Panc1 (cell line): ENCODE results near the gene KLRD1. TPM values are rescaled to one million over a fixed set of nuclear protein-coding genes. Genes with fewer than 3 reads are reported as not detected.

Experiments
- ATAC-seq: fragments of 200-7000 bp; cut with Tn5 transposase; 2 replicates; pipeline ENCODE4 v1.9.1; 2020; ENCODE audit warnings: mild to moderate bottlenecking, moderate library complexity
- BruUV-seq: library from RNA; stranded (reverse); fragments of 400-500 nt; replicated peaks from 2 replicates; lab custom pipeline; 2021; lab: Mats Ljungman, UMichigan
- CTCF ChIA-PET: fragments of 300-600 bp; sonication (Branson Sonifier 250); formaldehyde crosslinking; loops from one replicate; lab custom pipeline; 2022; ENCODE audit warnings: antibody characterized with exemption; lab: Charles Lee
- POLR2A ChIA-PET: fragments of 300-600 bp; sonication (Branson Sonifier 250); formaldehyde crosslinking; loops from one replicate; lab custom pipeline; 2022; ENCODE audit warnings: antibody characterized with exemption; lab: Charles Lee
- DNase-seq: peaks from one replicate; pipeline ENCODE4 v3.0.0-alpha.2; 2010; ENCODE audit warnings: low read depth, low spot score
- H3K27ac ChIP-seq: 2 replicates; pipeline ENCODE4 v1.5.1; 2011; ENCODE audit warnings: mild to moderate bottlenecking, low read length, inconsistent platforms
- H3K27me3 ChIP-seq: fragments of 200-500 bp; sonication (Bioruptor generic); 2 replicates; pipeline ENCODE4 v1.6.0; 2014; ENCODE audit warnings: low read length, inconsistent platforms; ENCODE audit not compliant: control insufficient read depth, insufficient read depth
- H3K36me3 ChIP-seq: fragments of 200-500 bp; sonication (Bioruptor generic); 2 replicates; pipeline ENCODE4 v1.5.1; 2014; ENCODE audit warnings: inconsistent platforms, mild to moderate bottlenecking, low read length, moderate library complexity; ENCODE audit not compliant: control insufficient read depth, insufficient read depth
- H3K4me1 ChIP-seq: 2 replicates; pipeline ENCODE4 v1.5.1; 2011; ENCODE audit warnings: inconsistent platforms, mild to moderate bottlenecking, low read length, moderate library complexity; ENCODE audit not compliant: control insufficient read depth, insufficient read depth
- H3K4me3 ChIP-seq, 2 experiments: 2 replicates each; pipeline ENCODE4 v1.5.1; 2011 to 2012; ENCODE audit warnings: low read depth in 2 of 2, low read length in 2 of 2, mild to moderate bottlenecking in 2 of 2, inconsistent platforms in 1 of 2, moderate library complexity in 1 of 2
- H3K9me3 ChIP-seq: fragments of 200-500 bp; sonication (Bioruptor generic); 2 replicates; pipeline ENCODE4 v1.5.1; 2014; ENCODE audit warnings: low read depth, mild to moderate bottlenecking, inconsistent platforms, low read length, moderate library complexity; ENCODE audit not compliant: control insufficient read depth, insufficient read depth
- POLR2AphosphoS5 ChIP-seq: IDR thresholded peaks from 2 replicates; pipeline ENCODE4 v1.6.1; 2012; ENCODE audit warnings: mild to moderate bottlenecking, low read depth, low read length, moderate library complexity
- SIN3A ChIP-seq: IDR thresholded peaks from 2 replicates; pipeline ENCODE4 v1.6.1; 2012; ENCODE audit warnings: low read depth, mild to moderate bottlenecking, low read length, moderate library complexity, borderline replicate concordance; ENCODE audit not compliant: insufficient read depth
- TCF7L2 ChIP-seq: IDR thresholded peaks from 2 replicates; pipeline ENCODE4 v1.6.1; 2011; ENCODE audit warnings: mild to moderate bottlenecking, low read depth, low read length, inconsistent platforms
- in situ Hi-C: cut with HindIII; loops from 2 replicates; pipeline ENCODE4 v1.10.0; 2016; ENCODE audit warnings: low sequenced_read_pairs, low pct_unique_long_range_greater_than_20kb
- intact Hi-C: fragments of 100-400 bp; cut with micrococcal nuclease; formaldehyde crosslinking; loops from one replicate; pipeline ENCODE4 v1.10.0; 2022; ENCODE audit not compliant: unreplicated experiment
- total RNA-seq: library from RNA; stranded (reverse); gene quantifications from one replicate; pipeline ENCODE4 v1.2.1, GENCODE V29; 2021; ENCODE audit not compliant: unreplicated experiment
- TF ChIP-seq, protein P1 (sequence below): fragments of 450-650 bp; IDR thresholded peaks from 2 replicates; pipeline ENCODE4 v1.5.1; 2017; ENCODE audit warnings: mild to moderate bottlenecking
- TF ChIP-seq, protein P2 (sequence below), 2 experiments: IDR thresholded peaks; 2 replicates each; pipeline ENCODE4 v1.6.1; 2011 to 2012; ENCODE audit warnings: low read depth in 2 of 2, control low read depth in 1 of 2, low read length in 1 of 2, mild to moderate bottlenecking in 1 of 2, moderate library complexity in 1 of 2; ENCODE audit not compliant: insufficient read depth in 1 of 2

The KLRD1 gene
- total RNA-seq, 1 experiment from 2014 or later = not detected

DNA sequence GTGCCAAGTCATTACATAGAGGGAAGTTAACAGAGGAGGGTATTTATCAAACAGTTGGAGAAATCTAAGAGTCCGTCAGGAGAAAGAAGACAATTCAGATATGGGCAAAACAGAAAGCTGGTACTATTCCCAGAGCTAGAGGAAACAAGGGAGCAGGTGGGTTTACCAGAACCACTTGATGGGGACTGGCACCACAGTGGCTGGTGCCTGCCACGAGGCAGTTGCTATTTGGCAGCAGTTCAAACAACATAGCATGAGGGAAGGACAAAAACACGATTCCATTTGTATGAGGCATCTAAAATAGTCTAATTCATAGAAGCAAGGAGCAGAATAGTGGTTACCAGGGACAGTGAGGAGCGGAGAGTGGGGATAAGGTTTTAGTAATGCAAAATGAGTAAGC is 24.6 kb upstream of the KLRD1 start:
- intact Hi-C loops (no loop called here), in situ Hi-C loops (no loop called here)
- Histone ChIP-seq H3K4me1 (no peaks in the 10 kb centered on the region), H3K9me3 (no peaks in the 10 kb centered on the region), H3K4me3 (no peak overlapping the region), H3K27me3 (no peaks in the 10 kb centered on the region), H3K36me3 (no peaks in the 10 kb centered on the region), H3K27ac (no peak overlapping the region)
- ChIA-PET POLR2A (no interaction called here), CTCF (no interaction called here)
- BruUV-seq = no TSS peak
- no peak for ATAC-seq
- TF ChIP-seq SIN3A = no peak
- TF ChIP-seq, protein P1, sequence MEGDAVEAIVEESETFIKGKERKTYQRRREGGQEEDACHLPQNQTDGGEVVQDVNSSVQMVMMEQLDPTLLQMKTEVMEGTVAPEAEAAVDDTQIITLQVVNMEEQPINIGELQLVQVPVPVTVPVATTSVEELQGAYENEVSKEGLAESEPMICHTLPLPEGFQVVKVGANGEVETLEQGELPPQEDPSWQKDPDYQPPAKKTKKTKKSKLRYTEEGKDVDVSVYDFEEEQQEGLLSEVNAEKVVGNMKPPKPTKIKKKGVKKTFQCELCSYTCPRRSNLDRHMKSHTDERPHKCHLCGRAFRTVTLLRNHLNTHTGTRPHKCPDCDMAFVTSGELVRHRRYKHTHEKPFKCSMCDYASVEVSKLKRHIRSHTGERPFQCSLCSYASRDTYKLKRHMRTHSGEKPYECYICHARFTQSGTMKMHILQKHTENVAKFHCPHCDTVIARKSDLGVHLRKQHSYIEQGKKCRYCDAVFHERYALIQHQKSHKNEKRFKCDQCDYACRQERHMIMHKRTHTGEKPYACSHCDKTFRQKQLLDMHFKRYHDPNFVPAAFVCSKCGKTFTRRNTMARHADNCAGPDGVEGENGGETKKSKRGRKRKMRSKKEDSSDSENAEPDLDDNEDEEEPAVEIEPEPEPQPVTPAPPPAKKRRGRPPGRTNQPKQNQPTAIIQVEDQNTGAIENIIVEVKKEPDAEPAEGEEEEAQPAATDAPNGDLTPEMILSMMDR = no peak
- TF ChIP-seq, protein P2, sequence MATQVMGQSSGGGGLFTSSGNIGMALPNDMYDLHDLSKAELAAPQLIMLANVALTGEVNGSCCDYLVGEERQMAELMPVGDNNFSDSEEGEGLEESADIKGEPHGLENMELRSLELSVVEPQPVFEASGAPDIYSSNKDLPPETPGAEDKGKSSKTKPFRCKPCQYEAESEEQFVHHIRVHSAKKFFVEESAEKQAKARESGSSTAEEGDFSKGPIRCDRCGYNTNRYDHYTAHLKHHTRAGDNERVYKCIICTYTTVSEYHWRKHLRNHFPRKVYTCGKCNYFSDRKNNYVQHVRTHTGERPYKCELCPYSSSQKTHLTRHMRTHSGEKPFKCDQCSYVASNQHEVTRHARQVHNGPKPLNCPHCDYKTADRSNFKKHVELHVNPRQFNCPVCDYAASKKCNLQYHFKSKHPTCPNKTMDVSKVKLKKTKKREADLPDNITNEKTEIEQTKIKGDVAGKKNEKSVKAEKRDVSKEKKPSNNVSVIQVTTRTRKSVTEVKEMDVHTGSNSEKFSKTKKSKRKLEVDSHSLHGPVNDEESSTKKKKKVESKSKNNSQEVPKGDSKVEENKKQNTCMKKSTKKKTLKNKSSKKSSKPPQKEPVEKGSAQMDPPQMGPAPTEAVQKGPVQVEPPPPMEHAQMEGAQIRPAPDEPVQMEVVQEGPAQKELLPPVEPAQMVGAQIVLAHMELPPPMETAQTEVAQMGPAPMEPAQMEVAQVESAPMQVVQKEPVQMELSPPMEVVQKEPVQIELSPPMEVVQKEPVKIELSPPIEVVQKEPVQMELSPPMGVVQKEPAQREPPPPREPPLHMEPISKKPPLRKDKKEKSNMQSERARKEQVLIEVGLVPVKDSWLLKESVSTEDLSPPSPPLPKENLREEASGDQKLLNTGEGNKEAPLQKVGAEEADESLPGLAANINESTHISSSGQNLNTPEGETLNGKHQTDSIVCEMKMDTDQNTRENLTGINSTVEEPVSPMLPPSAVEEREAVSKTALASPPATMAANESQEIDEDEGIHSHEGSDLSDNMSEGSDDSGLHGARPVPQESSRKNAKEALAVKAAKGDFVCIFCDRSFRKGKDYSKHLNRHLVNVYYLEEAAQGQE (IDR thresholded peaks at IDR 0.05; ENCODE audit: insufficient read depth in 1 of 2, low read depth in 2 of 2, low read length in 1 of 2) = no peak
- no peak for TF ChIP-seq POLR2AphosphoS5
- no peak for TF ChIP-seq TCF7L2
- DNase-seq = no peak

DNA sequence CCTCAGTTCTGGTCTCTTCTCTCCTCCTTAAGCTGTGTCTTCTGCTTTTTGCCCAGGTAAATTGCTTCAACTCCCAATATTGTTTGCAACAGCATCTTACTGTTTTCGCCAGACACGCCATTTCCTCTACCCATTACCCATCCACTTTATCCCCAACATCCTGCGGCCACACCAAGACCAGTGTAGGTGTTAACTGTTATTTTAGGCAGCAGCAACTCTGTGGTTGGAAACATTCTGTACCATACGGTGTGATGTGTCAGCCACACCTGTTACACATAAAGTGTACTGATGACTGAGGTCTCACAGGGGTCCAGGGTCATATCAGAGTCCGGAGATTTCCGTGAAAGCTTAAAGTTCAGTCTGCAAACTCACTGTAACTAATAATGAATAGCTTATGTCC is 21.8 kb upstream of the KLRD1 start:
- ATAC-seq (no peak), DNase-seq (no peak)
- H3K4me1 ChIP-seq = no peaks in the 10 kb centered on the region
- ChIA-PET POLR2A (no interaction called here), CTCF (no interaction called here)
- intact Hi-C loops (no loop called here), in situ Hi-C loops (no loop called here)
- no peaks in the 10 kb centered on the region for H3K9me3 ChIP-seq
- H3K36me3 ChIP-seq = no peaks in the 10 kb centered on the region
- TF ChIP-seq TCF7L2 = no peak
- TF ChIP-seq, protein P2 (IDR thresholded peaks at IDR 0.05; ENCODE audit: insufficient read depth in 1 of 2, low read depth in 2 of 2, low read length in 1 of 2) = no peak
- TF ChIP-seq, protein P1 = no peak
- TF ChIP-seq POLR2AphosphoS5 = no peak
- no peak for TF ChIP-seq SIN3A
- H3K27ac ChIP-seq = no peak overlapping the region
- H3K4me3 ChIP-seq = no peak overlapping the region
- BruUV-seq = no TSS peak
- no peaks in the 10 kb centered on the region for H3K27me3 ChIP-seq
